Ascending aorta (tissue), 2 donors: Measurements from ENCODE around the gene SFMBT1. TPM values are rescaled to one million over a fixed set of nuclear protein-coding genes. Genes with fewer than 3 reads are reported as not detected.

Source experiments
- DNase-seq, 2 donors: peaks; one replicate each; pipeline ENCODE4 v3.0.0-alpha.2; 2019; ENCODE audit warnings: low spot score in 2 of 2
- H3K27ac ChIP-seq, 2 donors: fragments of 200-600 bp; sonication (generic); one replicate each; pipeline ENCODE4 v1.5.1; 2016 to 2017; ENCODE audit warnings: mild to moderate bottlenecking in 1 of 2
- H3K27me3 ChIP-seq: fragments of 200-600 bp; sonication (generic); one replicate; pipeline ENCODE4 v1.5.1; 2017
- H3K36me3 ChIP-seq, 2 donors: fragments of 200-600 bp; sonication (generic); one replicate each; pipeline ENCODE4 v1.5.1; 2016
- H3K4me1 ChIP-seq, 2 donors: fragments of 200-600 bp; sonication (generic); one replicate each; pipeline ENCODE4 v1.5.1; 2016 to 2017; ENCODE audit warnings: mild to moderate bottlenecking in 1 of 2
- H3K4me3 ChIP-seq, 2 donors: fragments of 200-600 bp; sonication (generic); one replicate each; pipeline ENCODE4 v1.5.1; 2016 to 2017; ENCODE audit warnings: mild to moderate bottlenecking in 1 of 2
- H3K9me3 ChIP-seq, 2 donors: fragments of 200-600 bp; sonication (generic); one replicate each; pipeline ENCODE4 v1.5.1; 2016
- CTCF ChIP-seq, 3 experiments: fragments of 200-600 bp in 2 of 3; fragments of 450-650 bp in 1 of 3; sonication (generic) in 2 of 3; IDR thresholded peaks; one replicate each; pipeline ENCODE4 v1.5.1; 2016 to 2019; ENCODE audit warnings: antibody characterized with exemption in 3 of 3, mild to moderate bottlenecking in 1 of 3, moderate library complexity in 1 of 3
- intact Hi-C: fragments of 100-400 bp; cut with DNase I; formaldehyde crosslinking; loops from one replicate; pipeline ENCODE4 v1.15.1; 2023
- total RNA-seq: library from RNA; depleted of rRNA; stranded (reverse); fragments of >200 nt; gene quantifications from one replicate; pipeline ENCODE4 v1.1.0, GENCODE V29; 2016

SFMBT1 gene
- 1.4 TPM for total RNA-seq

- peak within 1 kb of the TSS; percentile 78 to 90 for H3K27ac ChIP-seq
- intact Hi-C loops = loop anchor here (2.0 to 5.0 kb wide), 5 partner anchors 27 to 847 kb away; partner anchors contain the start of genes GNL3, PBRM1, SELENOK and STIMATE
Measured at GRCh38 chr3:53045518-53046170, at the start of gene SFMBT1. Gene SFMBT1 (minus strand): TSS chr3:53046073. CDS start chr3:52969128, 76,945 bp downstream.

GRCh38 chr3:53092942-53093341, 47.1 kb upstream of the SFMBT1 start:
- intact Hi-C loops = no loop called here

More at GRCh38 chr3:53045518-53046170, at the start of gene SFMBT1:
- DNase-seq = peak in 1 of 2 donors; percentile 76
- no peak for TF ChIP-seq CTCF (IDR thresholded peaks at IDR 0.05)
- peak within 1 kb of the TSS; percentile 99 to 100 for H3K4me3 ChIP-seq
- H3K27me3 ChIP-seq = no peaks in the 10 kb centered on the region
- no peaks in the 10 kb centered on the region for H3K9me3 ChIP-seq
- H3K4me1 ChIP-seq = peaks cover 0 to 4% of the 10 kb centered on the region in 2 donors
- no peaks in the 10 kb centered on the region for H3K36me3 ChIP-seq

GRCh38 chr3:53092216-53092615, 46.3 kb upstream of the SFMBT1 start:
- H3K4me3 ChIP-seq = no peak overlapping the region
- no peaks in the 10 kb centered on the region for H3K27me3 ChIP-seq
- no peak overlapping the region for H3K27ac ChIP-seq
- H3K4me1 ChIP-seq = no peaks in the 10 kb centered on the region
- peaks cover 50 to 56% of the 10 kb centered on the region in 2 donors for H3K36me3 ChIP-seq
- no peaks in the 10 kb centered on the region for H3K9me3 ChIP-seq
- no peak for TF ChIP-seq CTCF (IDR thresholded peaks at IDR 0.05)
- intact Hi-C loops = no loop called here
- no peak for DNase-seq

More at GRCh38 chr3:53092942-53093341, 47.1 kb upstream of the SFMBT1 start:
- Histone ChIP-seq H3K27ac (no peak overlapping the region), H3K4me3 (no peak overlapping the region), H3K4me1 (no peaks in the 10 kb centered on the region), H3K36me3 (peaks cover 53 to 58% of the 10 kb centered on the region in 2 donors), H3K27me3 (no peaks in the 10 kb centered on the region), H3K9me3 (no peaks in the 10 kb centered on the region)
- TF ChIP-seq CTCF (IDR thresholded peaks at IDR 0.05) = no peak
- no peak for DNase-seq

GRCh38 chr3:53091011-53091410, 45.1 kb upstream of the SFMBT1 start:
- Histone ChIP-seq H3K36me3 (peaks cover 50 to 52% of the 10 kb centered on the region in 2 donors), H3K27me3 (no peaks in the 10 kb centered on the region), H3K4me1 (no peaks in the 10 kb centered on the region), H3K4me3 (no peak overlapping the region), H3K9me3 (no peaks in the 10 kb centered on the region), H3K27ac (no peak overlapping the region)
- TF ChIP-seq CTCF (IDR thresholded peaks at IDR 0.05) = no peak
- DNase-seq = no peak
- intact Hi-C loops = no loop called here

- peaks cover 48 to 50% of the 10 kb centered on the region in 2 donors for H3K36me3 ChIP-seq
- no peak for TF ChIP-seq CTCF (IDR thresholded peaks at IDR 0.05)
Measured at GRCh38 chr3:53089511-53089910, 43.6 kb upstream of the SFMBT1 start.

More at GRCh38 chr3:53089511-53089910, 43.6 kb upstream of the SFMBT1 start:
- H3K4me3 ChIP-seq = no peak overlapping the region
- no peaks in the 10 kb centered on the region for H3K4me1 ChIP-seq
- DNase-seq = no peak
- no peaks in the 10 kb centered on the region for H3K27me3 ChIP-seq
- no peaks in the 10 kb centered on the region for H3K9me3 ChIP-seq
- no peak overlapping the region for H3K27ac ChIP-seq
- intact Hi-C loops = no loop called here
